Measurements from ENCODE around the gene OR2T8.

Gene OR2T8

GRCh38 chr1:247919952-247920351 is at the start of gene OR2T8:
Gene OR2T8 (plus strand): TSS chr1:247920252. CDS start chr1:247921018, 766 bp downstream.
- no peak for DNase-seq

- DNase-seq, result no peak
Measured at GRCh38 chr1:247883346-247883745, 36.7 kb upstream of the OR2T8 start.

GRCh38 chr1:247884797-247885413 is 35.1 kb upstream of the OR2T8 start:
- no peak for DNase-seq

GRCh38 chr1:247895163-247895637 is 24.9 kb upstream of the OR2T8 start, which contains the start of gene OR2W3:
Gene OR2W3 (plus strand): TSS chr1:247895587. CDS start chr1:247895587, 0 bp downstream.
- no peak for DNase-seq

- no peak for DNase-seq
Measured at GRCh38 chr1:247895976-247896375, 24.1 kb upstream of the OR2T8 start.

GRCh38 chr1:247904122-247904521 is 15.9 kb upstream of the OR2T8 start:
- DNase-seq, result no peak

- no peak for DNase-seq
Measured at GRCh38 chr1:247905181-247905580, 14.9 kb upstream of the OR2T8 start.

GRCh38 chr1:247905910-247906503 is 14.0 kb upstream of the OR2T8 start:
- DNase-seq, result no peak

- peak; percentile 49 for DNase-seq
Measured at GRCh38 chr1:247906504-247907047, 13.5 kb upstream of the OR2T8 start.

- no peak for DNase-seq
Measured at GRCh38 chr1:247908766-247909165, 11.3 kb upstream of the OR2T8 start.

GRCh38 chr1:247913786-247914185 is 6.3 kb upstream of the OR2T8 start:
- DNase-seq, result no peak

GRCh38 chr1:247914941-247915662 is 5.0 kb upstream of the OR2T8 start:
- DNase-seq, result no peak

- no peak for DNase-seq
Measured at GRCh38 chr1:247923941-247924340, 3.9 kb downstream of the OR2T8 start.

- no peak for DNase-seq
Measured at GRCh38 chr1:247924868-247925267, 4.8 kb downstream of the OR2T8 start, which contains the start of gene OR2AJ1. Gene OR2AJ1 (plus strand): TSS chr1:247924889. CDS start chr1:247933769, 8,880 bp downstream.

GRCh38 chr1:247933989-247934388 is 13.9 kb downstream of the OR2T8 start:
- DNase-seq, result no peak

GRCh38 chr1:247935781-247936180 is 15.7 kb downstream of the OR2T8 start:
- no peak for DNase-seq

GRCh38 chr1:247936415-247936814 is 16.4 kb downstream of the OR2T8 start:
- no peak for DNase-seq

- peak; percentile 93 for DNase-seq
Measured at GRCh38 chr1:247936965-247937734, 17.1 kb downstream of the OR2T8 start.

- DNase-seq, result no peak
Measured at GRCh38 chr1:247942624-247943023, 22.6 kb downstream of the OR2T8 start.

- DNase-seq, result no peak
Measured at GRCh38 chr1:247948558-247948957, 28.5 kb downstream of the OR2T8 start, which contains the start of gene OR2L8. Gene OR2L8 (plus strand): TSS chr1:247948858. CDS start chr1:247948858, 0 bp downstream.

GRCh38 chr1:247953408-247953807 is 33.4 kb downstream of the OR2T8 start:
- DNase-seq, result no peak

- DNase-seq, result no peak
Measured at GRCh38 chr1:247961791-247962190, 41.7 kb downstream of the OR2T8 start.
